Adrenal gland (tissue), 5 donors: ENCODE data around the gene CHRDL2.

ENCODE experiments used
- CTCF ChIP-seq, 6 experiments: fragments of 450-650 bp in 4 of 6; fragments of 200-600 bp in 2 of 6; sonication (generic) in 1 of 6; IDR thresholded peaks; 1 replicate in 5 of 6; 2 replicates in 1 of 6; pipeline versions ENCODE4 v1.5.1 to v1.8.0; 2016 to 2021; ENCODE audit warnings: antibody characterized with exemption in 6 of 6, mild to moderate bottlenecking in 2 of 6, moderate library complexity in 1 of 6
- POLR2A ChIP-seq, 2 donors: fragments of 450-650 bp; IDR thresholded peaks; one replicate each; pipeline ENCODE4 v1.6.1; 2017; ENCODE audit warnings: antibody characterized with exemption in 2 of 2, mild to moderate bottlenecking in 2 of 2, moderate library complexity in 1 of 2
- donor health status: DM: no; HTN: no; CAD: no.

- TF ChIP-seq CTCF (IDR thresholded peaks at IDR 0.05) (no peak), POLR2A (IDR thresholded peaks at IDR 0.05) (no peak)
Observed at GRCh38 chr11:74755395-74755995, 24.3 kb upstream of the CHRDL2 start.
